Measurements from ENCODE around the gene STX16.

Gene STX16

DNA sequence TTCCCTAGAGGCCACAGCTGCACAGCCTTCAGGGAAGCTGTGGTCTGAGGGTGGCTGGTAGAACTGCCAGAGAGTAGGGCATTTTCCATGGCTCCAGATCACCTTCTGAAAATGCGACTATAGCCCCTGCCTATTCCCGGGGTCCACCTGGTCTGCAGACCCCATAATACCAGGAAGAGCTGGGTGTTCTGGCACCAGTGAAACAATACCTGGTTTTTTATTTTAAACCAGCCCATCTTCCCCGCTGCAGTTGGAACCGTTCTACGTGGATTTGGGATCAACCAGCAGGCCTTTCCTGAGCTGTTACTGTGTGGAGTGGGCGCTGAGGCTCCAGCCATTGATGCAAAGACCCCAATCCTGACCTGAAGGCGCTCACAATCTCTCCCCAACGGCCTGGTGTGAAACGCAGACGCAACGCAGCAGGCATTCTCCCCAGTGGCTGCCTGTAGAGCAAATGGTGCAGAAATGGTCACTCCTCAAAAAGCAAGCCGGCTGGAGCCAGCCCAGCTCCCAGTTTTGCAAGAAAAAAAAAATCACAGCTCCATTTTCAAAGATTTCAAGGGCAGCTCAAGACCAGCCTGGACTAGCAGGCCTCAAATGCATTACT lies 52.8 kb downstream of the STX16 start:
- TF ChIP-seq, protein P1, sequence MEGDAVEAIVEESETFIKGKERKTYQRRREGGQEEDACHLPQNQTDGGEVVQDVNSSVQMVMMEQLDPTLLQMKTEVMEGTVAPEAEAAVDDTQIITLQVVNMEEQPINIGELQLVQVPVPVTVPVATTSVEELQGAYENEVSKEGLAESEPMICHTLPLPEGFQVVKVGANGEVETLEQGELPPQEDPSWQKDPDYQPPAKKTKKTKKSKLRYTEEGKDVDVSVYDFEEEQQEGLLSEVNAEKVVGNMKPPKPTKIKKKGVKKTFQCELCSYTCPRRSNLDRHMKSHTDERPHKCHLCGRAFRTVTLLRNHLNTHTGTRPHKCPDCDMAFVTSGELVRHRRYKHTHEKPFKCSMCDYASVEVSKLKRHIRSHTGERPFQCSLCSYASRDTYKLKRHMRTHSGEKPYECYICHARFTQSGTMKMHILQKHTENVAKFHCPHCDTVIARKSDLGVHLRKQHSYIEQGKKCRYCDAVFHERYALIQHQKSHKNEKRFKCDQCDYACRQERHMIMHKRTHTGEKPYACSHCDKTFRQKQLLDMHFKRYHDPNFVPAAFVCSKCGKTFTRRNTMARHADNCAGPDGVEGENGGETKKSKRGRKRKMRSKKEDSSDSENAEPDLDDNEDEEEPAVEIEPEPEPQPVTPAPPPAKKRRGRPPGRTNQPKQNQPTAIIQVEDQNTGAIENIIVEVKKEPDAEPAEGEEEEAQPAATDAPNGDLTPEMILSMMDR (IDR thresholded peaks at IDR 0.05; ENCODE audit: insufficient read depth, low read length) = no peak
- TF ChIP-seq GABPA (IDR thresholded peaks at IDR 0.05; ENCODE audit: low read depth) (no peak), SPI1 (IDR thresholded peaks at IDR 0.05; ENCODE audit: borderline replicate concordance, low read depth) (no peak), POLR2AphosphoS5 (IDR thresholded peaks at IDR 0.05; ENCODE audit: low read depth) (no peak)
- TF ChIP-seq, protein P2, sequence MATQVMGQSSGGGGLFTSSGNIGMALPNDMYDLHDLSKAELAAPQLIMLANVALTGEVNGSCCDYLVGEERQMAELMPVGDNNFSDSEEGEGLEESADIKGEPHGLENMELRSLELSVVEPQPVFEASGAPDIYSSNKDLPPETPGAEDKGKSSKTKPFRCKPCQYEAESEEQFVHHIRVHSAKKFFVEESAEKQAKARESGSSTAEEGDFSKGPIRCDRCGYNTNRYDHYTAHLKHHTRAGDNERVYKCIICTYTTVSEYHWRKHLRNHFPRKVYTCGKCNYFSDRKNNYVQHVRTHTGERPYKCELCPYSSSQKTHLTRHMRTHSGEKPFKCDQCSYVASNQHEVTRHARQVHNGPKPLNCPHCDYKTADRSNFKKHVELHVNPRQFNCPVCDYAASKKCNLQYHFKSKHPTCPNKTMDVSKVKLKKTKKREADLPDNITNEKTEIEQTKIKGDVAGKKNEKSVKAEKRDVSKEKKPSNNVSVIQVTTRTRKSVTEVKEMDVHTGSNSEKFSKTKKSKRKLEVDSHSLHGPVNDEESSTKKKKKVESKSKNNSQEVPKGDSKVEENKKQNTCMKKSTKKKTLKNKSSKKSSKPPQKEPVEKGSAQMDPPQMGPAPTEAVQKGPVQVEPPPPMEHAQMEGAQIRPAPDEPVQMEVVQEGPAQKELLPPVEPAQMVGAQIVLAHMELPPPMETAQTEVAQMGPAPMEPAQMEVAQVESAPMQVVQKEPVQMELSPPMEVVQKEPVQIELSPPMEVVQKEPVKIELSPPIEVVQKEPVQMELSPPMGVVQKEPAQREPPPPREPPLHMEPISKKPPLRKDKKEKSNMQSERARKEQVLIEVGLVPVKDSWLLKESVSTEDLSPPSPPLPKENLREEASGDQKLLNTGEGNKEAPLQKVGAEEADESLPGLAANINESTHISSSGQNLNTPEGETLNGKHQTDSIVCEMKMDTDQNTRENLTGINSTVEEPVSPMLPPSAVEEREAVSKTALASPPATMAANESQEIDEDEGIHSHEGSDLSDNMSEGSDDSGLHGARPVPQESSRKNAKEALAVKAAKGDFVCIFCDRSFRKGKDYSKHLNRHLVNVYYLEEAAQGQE (IDR thresholded peaks at IDR 0.05; ENCODE audit: insufficient replicate concordance, low read depth) = no peak
- DNase-seq (ENCODE audit: low read depth in 1 of 2, low spot score in 1 of 2) = no peak
- no peaks in the 10 kb centered on the region for H3K27me3 ChIP-seq (ENCODE audit: insufficient read depth, poor library complexity, severe bottlenecking)
- no peak overlapping the region for H3K4me3 ChIP-seq (replicated peaks; ENCODE audit: insufficient read depth, low read length)
- no peak overlapping the region for H3K27ac ChIP-seq (replicated peaks)

DNA sequence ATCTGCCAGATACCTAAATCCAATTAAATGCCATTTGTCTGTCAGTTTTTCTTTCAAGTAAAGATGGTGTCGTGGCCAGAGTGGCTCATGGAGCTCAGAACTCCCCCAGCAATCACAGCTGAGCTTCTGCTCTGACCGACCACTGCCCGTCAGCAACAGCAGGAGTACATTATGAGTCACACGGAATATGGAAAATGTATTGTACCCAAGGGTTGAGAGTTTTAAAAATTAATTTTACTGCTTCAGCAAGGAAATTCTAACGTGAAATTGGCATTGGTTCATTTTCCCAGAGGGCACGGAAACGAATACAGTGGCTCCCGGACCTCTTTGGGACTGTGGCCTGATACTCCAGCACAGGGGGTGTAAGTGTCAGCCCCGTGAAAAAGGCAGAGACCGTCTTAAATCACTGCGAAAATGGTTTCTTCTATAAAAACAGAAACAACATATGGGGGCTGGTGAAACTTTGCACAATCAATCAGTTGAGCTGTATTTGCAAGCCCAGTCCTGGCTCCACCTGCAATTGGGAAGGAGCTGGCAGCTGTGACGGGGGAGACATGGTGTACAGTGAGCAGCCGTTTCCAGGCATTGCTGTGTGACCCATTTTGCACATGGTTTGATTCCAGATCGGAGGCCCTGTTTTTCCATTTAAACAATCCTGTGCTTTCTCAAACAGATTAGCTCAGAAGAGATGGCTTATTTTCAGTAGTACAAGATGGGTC lies 54.3 kb downstream of the STX16 start:
- no peaks in the 10 kb centered on the region for H3K27me3 ChIP-seq (ENCODE audit: insufficient read depth, poor library complexity, severe bottlenecking)
- H3K4me3 ChIP-seq (replicated peaks; ENCODE audit: insufficient read depth, low read length) = no peak overlapping the region
- no peak for DNase-seq (ENCODE audit: low read depth in 1 of 2, low spot score in 1 of 2)
- no peak overlapping the region for H3K27ac ChIP-seq (replicated peaks)
- TF ChIP-seq POLR2AphosphoS5 (IDR thresholded peaks at IDR 0.05; ENCODE audit: low read depth) = no peak
- no peak for TF ChIP-seq SPI1 (IDR thresholded peaks at IDR 0.05; ENCODE audit: borderline replicate concordance, low read depth)
- TF ChIP-seq, protein P2 (IDR thresholded peaks at IDR 0.05; ENCODE audit: insufficient replicate concordance, low read depth) = no peak
- TF ChIP-seq, protein P1 (IDR thresholded peaks at IDR 0.05; ENCODE audit: insufficient read depth, low read length) = no peak
- no peak for TF ChIP-seq GABPA (IDR thresholded peaks at IDR 0.05; ENCODE audit: low read depth)

DNA sequence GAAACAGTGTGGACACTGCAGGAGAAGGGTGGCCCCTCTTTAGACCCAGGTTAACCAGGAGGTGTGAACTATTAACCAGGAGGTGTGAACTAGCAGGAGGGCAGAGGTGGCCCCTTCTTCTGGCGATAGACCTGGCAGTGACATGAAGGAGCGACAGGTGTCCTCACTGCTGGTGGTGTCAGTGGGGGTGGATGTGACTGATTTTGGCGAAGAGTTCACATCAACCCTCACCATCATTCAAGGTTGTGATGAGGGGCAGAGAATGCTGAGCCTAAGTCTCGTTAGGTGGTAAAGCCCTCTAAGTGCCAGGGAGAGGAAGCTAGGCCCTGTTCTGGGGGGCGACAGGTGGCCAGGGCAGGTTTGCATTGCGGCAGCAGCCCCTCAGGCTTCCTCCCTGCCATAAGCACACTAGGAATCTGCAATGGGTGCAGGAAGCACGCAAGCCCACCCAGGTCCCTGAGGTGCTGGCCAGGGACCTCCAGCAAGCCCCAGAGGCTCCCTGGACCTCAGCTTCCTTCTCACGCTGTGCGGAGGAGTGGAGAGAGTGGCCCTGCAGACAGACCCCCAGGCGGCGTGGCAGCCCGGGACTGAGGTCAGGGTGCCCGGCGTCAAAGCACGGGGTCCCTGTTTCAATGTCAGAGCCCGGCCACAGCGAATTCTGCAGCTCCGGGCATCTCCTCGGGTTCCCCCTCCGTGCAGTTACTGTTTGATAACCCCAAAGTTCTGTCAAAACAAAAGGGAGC lies 55.2 kb downstream of the STX16 start:
- Histone ChIP-seq H3K4me3 (replicated peaks; ENCODE audit: insufficient read depth, low read length) (no peak overlapping the region), H3K27me3 (ENCODE audit: insufficient read depth, poor library complexity, severe bottlenecking) (no peaks in the 10 kb centered on the region), H3K27ac (replicated peaks) (no peak overlapping the region)
- TF ChIP-seq SPI1 (IDR thresholded peaks at IDR 0.05; ENCODE audit: borderline replicate concordance, low read depth) = no peak
- TF ChIP-seq, protein P2 (IDR thresholded peaks at IDR 0.05; ENCODE audit: insufficient replicate concordance, low read depth) = no peak
- no peak for DNase-seq (ENCODE audit: low read depth in 1 of 2, low spot score in 1 of 2)

Measured in HL-60 (cell line).